ENCODE data around the gene KIAA0408.

DNA sequence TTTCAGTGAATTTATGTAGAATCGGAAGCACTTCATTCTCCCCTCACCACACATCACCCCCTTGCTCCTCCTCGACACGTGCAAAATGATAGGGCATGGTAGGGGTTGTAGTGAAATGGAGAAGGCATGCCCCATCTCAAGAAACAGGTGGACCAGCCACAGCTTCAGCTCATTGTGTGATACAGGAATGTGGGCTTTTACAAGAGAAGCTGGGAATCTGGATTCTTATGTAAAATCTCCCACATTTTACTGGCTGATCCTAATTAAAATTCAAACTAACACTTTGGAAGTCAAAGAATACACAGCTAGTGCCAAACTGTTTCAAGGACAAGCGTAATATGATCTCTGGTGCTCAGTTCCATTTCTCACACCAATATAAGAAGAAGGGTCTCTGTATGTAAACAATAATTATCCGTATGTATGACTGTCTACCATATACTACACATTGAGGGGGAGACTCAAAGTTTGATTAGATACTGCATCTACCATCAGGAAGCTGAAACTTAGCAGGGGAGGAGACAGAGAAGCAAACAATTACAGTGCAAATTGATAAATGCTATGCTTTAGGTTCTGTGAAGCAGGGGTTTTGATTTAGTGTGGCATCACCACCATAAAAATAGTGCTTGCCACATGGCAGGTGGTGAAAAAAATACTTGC lies 24.3 kb upstream of the KIAA0408 start:
- TF ChIP-seq, protein P1, sequence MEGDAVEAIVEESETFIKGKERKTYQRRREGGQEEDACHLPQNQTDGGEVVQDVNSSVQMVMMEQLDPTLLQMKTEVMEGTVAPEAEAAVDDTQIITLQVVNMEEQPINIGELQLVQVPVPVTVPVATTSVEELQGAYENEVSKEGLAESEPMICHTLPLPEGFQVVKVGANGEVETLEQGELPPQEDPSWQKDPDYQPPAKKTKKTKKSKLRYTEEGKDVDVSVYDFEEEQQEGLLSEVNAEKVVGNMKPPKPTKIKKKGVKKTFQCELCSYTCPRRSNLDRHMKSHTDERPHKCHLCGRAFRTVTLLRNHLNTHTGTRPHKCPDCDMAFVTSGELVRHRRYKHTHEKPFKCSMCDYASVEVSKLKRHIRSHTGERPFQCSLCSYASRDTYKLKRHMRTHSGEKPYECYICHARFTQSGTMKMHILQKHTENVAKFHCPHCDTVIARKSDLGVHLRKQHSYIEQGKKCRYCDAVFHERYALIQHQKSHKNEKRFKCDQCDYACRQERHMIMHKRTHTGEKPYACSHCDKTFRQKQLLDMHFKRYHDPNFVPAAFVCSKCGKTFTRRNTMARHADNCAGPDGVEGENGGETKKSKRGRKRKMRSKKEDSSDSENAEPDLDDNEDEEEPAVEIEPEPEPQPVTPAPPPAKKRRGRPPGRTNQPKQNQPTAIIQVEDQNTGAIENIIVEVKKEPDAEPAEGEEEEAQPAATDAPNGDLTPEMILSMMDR (IDR thresholded peaks at IDR 0.05), result no peak
- no peak for TF ChIP-seq POLR2A (IDR thresholded peaks at IDR 0.05)
